A673 (cell line): ENCODE results near the gene SHISA8.

Experiments
- EZH2 ChIP-seq: fragments of 200-600 bp; sonication (generic); IDR thresholded peaks from 2 replicates; pipeline ENCODE4 v1.6.1; 2017; ENCODE audit warnings: borderline replicate concordance, low read depth, mild to moderate bottlenecking, mixed read lengths, antibody characterized with exemption, low read length; ENCODE audit not compliant: poor library complexity, severe bottlenecking
- TF ChIP-seq, protein P1 (sequence below): fragments of 300-800, 200-600 bp; sonication (generic); conservative IDR thresholded peaks from 2 replicates; pipeline ENCODE4 v1.5.1; 2017; ENCODE audit warnings: low read depth, mild to moderate bottlenecking, antibody characterized with exemption, low read length, moderate library complexity, mixed read lengths

DNA sequence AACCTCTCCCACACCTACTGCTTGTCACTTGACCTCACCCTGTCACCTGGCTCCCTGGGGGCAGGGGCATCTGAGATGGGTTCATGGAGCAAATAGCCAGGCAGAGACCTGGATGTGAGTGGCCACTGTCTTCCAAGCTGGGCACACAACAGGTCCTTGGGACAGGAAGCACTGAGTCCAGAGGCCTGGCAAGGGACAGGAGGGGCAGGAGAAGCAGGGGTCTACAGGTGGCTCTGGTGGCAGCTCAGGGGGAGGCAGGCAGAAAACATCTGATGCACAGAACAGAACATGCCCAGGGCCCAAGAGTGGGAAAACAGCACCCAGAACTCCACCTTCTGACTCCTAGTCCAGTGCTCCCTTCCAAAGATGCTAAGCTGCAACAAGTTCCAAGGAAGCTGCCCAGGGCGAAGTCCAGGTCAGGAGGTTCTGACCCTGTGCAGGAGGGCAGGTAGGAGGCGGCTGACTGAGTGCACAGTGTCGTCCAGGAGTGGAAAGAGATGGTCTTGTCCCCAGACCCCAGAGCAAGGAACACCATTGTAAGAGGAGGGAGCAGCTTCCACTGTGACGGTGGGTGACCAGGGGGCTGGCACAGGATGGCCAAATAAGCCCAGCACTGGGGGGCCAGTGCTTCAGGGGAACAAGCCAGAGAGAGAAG, 8.2 kb upstream of the SHISA8 start:
- TF ChIP-seq, protein P1, sequence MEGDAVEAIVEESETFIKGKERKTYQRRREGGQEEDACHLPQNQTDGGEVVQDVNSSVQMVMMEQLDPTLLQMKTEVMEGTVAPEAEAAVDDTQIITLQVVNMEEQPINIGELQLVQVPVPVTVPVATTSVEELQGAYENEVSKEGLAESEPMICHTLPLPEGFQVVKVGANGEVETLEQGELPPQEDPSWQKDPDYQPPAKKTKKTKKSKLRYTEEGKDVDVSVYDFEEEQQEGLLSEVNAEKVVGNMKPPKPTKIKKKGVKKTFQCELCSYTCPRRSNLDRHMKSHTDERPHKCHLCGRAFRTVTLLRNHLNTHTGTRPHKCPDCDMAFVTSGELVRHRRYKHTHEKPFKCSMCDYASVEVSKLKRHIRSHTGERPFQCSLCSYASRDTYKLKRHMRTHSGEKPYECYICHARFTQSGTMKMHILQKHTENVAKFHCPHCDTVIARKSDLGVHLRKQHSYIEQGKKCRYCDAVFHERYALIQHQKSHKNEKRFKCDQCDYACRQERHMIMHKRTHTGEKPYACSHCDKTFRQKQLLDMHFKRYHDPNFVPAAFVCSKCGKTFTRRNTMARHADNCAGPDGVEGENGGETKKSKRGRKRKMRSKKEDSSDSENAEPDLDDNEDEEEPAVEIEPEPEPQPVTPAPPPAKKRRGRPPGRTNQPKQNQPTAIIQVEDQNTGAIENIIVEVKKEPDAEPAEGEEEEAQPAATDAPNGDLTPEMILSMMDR, result no peak
- no peak for TF ChIP-seq EZH2
